Motor neuron (in vitro differentiated cells): ENCODE measurements around the gene VEGFC. TPM values are rescaled to one million over a fixed set of nuclear protein-coding genes. Genes with fewer than 3 reads are reported as not detected.

Experiments used
- ATAC-seq, 8 experiments: fragments of 200-7000 bp; cut with Tn5 transposase; replicated peaks in 6 of 8; 2 replicates each; pipeline ENCODE4 v1.8.0; 2021; ENCODE audit warnings: mild to moderate bottlenecking in 8 of 8, moderate library complexity in 8 of 8
- H3K27ac ChIP-seq, 2 donors: fragments of 250-450 bp; sonication (Bioruptor Pico); 2 replicates each; pipeline ENCODE4 v1.9.0; 2021; ENCODE audit warnings: antibody characterized with exemption in 2 of 2, mild to moderate bottlenecking in 2 of 2, moderate library complexity in 1 of 2
- H3K4me1 ChIP-seq, 2 donors: fragments of 250-450 bp; sonication (Bioruptor Pico); replicated peaks in 1 of 2; 2 replicates each; pipeline ENCODE4 v1.6.1; 2021; ENCODE audit warnings: antibody characterized with exemption in 2 of 2, mild to moderate bottlenecking in 2 of 2, moderate library complexity in 1 of 2
- H3K4me3 ChIP-seq, 5 donors: fragments of 250-450 bp; sonication (Bioruptor Pico); 2 replicates each; pipeline ENCODE4 v1.9.0; 2021; ENCODE audit warnings: antibody characterized with exemption in 5 of 5, mild to moderate bottlenecking in 5 of 5, moderate library complexity in 4 of 5
- WGBS, 10 experiments: fragments of 450-650 bp; shearing (Covaris generic); methylation state at CpG; one replicate each; pipeline ENCODE4 v1.0.0; 2022; 5-methylcytosine and 5-hydroxymethylcytosine counted together
- in situ Hi-C, 9 experiments: fragments of 400-800 bp; cut with MboI; loops; one replicate each; pipeline ENCODE4 v1.15.0; 2021; ENCODE audit warnings: low sequenced_read_pairs in 9 of 9, low pct_unique_long_range_greater_than_20kb in 2 of 9; ENCODE audit not compliant: unreplicated experiment in 9 of 9
- total RNA-seq, 8 experiments: library from RNA; unstranded; fragments of 300-600 nt; gene quantifications; 2 replicates each; pipeline versions ENCODE4 v1.2.3 to v1.2.4, GENCODE V29; 2022

Gene VEGFC
- total RNA-seq, 8 experiments from 2014 or later: 1.6 to 15.5 (median 2.8) TPM

DNA sequence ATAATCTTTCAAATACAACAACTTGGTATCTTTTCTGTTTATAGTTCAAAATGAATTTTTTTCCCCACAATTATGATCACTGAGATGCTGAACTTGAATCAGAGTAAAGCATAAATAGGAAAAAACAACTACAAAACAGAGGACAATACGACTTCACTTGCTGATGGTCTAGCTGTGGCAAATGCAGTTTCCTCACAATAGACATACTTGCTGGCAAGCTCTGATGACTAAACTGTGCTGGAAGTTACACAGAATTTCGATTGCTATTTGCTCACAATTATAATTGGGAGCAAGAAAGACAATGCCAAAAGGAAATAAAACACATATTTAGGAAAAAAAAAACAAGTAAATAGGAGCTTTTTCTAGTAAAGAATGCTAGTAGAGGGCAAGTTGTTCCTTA is 14.7 kb downstream of the VEGFC start:
- Histone ChIP-seq H3K4me3 (no peak overlapping the region), H3K27ac (no peak overlapping the region), H3K4me1 (no peaks in the 10 kb centered on the region)
- ATAC-seq: peak in 4 of 8 experiments; percentile 17 to 55 (median 44)
- in situ Hi-C loops: loop anchor here in 2 of 9 experiments (25.0 kb wide), 3 partner anchors 216 to 391 kb away; no protein-coding TSS in a partner anchor
- WGBS, 10 experiments: 0 to 80% (median 28%) methylated on average over 1 to 2 of the region's 2 CpGs

DNA sequence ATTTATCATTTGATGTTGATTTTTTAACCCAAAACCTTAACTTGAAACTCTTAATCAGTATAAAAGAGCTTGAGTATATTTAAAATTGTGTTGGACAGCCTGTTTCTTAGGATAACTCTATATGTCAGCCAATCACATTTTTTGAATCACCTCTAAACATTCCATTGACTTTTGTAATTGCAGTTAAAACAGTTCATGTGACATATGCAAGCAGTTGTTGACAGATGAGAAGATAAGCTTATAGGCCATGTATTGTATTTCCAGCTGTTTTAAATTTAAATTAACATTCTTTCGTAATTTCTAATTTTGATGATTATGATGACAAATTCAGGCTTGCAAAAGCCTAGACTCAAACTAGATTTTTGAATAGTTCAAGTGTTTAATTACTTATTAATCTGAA is 17.4 kb downstream of the VEGFC start:
- H3K27ac ChIP-seq: no peak overlapping the region
- in situ Hi-C loops: loop anchor here in 2 of 9 experiments (25.0 kb wide), 3 partner anchors 213 to 388 kb away; no protein-coding TSS in a partner anchor
- H3K4me3 ChIP-seq: no peak overlapping the region
- 36 to 100% (median 100%) methylated on average over 1 of the region's 1 CpG; no CpG with 5 or more reads in 1 of the 10 experiments for WGBS, 10 experiments
- H3K4me1 ChIP-seq: no peaks in the 10 kb centered on the region
- no peak for ATAC-seq

DNA sequence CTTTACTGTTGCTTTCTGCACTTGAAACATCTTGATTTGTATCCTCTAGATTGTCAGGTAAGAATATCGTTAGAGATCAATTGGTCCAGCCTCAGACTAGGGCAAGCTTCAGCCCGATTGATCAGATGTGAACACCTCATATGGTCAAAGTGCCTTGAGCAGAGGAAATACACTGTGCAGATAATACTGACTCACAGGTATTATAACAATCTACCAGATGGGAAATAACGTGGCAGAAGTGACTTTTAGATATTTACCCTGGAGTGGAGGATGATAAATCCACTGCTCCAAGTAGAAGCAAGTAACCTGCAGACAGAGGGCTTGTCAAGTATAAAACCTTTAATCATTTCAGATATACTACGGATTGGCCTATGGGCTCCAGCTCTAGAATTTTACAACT is 17.9 kb downstream of the VEGFC start:
- in situ Hi-C loops: loop anchor here in 2 of 9 experiments (25.0 kb wide), 3 partner anchors 213 to 388 kb away; no protein-coding TSS in a partner anchor
- 39 to 93% (median 67%) methylated on average over 1 to 4 of the region's 4 CpGs; no CpG with 5 or more reads in 1 of the 10 experiments for WGBS, 10 experiments
- ATAC-seq: no peak

DNA sequence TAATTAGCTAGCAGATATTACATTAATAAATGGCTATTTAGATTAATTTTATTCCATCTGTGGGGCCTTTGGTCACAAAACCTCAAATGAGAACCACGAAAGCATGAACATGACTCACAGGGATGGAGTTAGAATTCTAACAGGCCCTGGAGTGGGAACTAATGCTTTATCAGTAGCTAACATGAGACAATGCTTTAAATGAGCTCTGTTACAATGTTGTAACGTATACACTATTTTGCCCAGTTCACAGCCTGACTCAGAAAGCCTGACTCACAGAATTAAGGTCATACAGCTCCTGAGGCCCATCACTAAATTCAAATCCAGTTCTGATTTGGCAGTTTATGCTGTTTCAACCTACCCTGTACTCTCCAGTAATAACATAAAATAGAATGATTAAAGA is 23.2 kb downstream of the VEGFC start:
- Histone ChIP-seq H3K4me3 (no peak overlapping the region), H3K27ac (no peak overlapping the region), H3K4me1 (no peaks in the 10 kb centered on the region)
- WGBS, 10 experiments: 30 to 94% (median 71%) methylated on average over 1 to 2 of the region's 2 CpGs; no CpG with 5 or more reads in 2 of the 10 experiments
- in situ Hi-C loops: loop anchor here in 1 of 9 experiments (25.0 kb wide), 1 partner anchor 382 kb away; no protein-coding TSS in a partner anchor
- peak in 7 of 8 experiments; percentile 39 to 99 (median 73) for ATAC-seq

More for the DNA sequence above, 17.9 kb downstream of the VEGFC start:
- Histone ChIP-seq H3K4me1 (no peaks in the 10 kb centered on the region), H3K27ac (no peak overlapping the region), H3K4me3 (no peak overlapping the region)

DNA sequence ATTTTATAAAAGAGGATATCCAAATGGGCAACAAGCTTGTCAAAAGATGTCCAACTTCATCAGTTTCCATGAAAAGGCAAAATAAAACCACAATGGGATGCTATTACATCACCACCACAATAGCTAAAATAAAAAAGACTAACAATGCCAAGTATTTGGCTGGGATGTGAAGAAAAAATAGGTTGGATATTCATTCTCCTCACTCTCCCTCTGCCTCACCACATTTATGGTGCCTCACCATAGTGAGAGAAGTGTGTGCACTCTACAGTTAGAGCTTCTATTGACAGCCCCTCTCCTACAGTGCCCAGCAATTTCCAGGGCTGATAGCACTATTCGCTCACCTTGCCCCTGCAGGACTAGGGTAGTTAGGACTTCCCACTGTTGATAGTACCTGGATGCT is 25.5 kb downstream of the VEGFC start:
- no peak for ATAC-seq
- H3K4me3 ChIP-seq: no peak overlapping the region
- in situ Hi-C loops: loop anchor here in 1 of 9 experiments (25.0 kb wide), 1 partner anchor 380 kb away; no protein-coding TSS in a partner anchor
- no peaks in the 10 kb centered on the region for H3K4me1 ChIP-seq
- H3K27ac ChIP-seq: no peak overlapping the region
- 86% methylated on average over 1 of the region's 1 CpG; no CpG with 5 or more reads in 9 of the 10 experiments for WGBS, 10 experiments

DNA sequence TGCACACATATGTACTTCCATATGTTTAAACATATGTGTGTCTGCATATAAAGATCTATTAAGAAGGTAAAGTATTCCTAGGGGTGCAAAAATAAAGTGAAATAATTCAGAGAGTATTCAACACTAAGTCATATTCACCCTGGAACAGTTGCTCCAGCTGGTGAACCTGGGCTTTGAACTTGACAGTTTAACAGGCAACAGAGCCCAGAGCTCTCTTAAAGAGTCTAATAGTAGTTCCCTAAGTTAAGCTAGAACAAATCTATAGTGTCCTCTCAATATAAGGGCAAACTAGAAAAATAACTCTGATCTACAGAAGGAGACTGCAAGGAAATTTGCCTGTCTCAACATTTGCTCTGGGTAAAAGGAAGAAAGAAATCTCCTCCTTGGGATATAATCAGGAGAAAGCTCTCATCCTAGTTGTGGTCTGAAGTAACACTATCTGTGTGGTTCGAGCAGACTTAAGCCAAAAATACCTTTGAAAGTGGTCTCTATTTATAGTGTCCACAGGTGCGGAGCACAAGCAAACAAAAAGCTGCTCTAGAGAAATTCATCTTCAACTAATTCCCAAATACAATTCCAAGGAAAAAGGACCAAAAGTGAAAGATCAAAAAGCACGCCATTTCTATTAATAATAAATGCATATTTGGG is 29.9 kb downstream of the VEGFC start:
- in situ Hi-C loops: loop anchor here in 1 of 9 experiments (25.0 kb wide), 1 partner anchor 375 kb away; no protein-coding TSS in a partner anchor
- H3K4me1 ChIP-seq: no peaks in the 10 kb centered on the region
- no peak for ATAC-seq

DNA sequence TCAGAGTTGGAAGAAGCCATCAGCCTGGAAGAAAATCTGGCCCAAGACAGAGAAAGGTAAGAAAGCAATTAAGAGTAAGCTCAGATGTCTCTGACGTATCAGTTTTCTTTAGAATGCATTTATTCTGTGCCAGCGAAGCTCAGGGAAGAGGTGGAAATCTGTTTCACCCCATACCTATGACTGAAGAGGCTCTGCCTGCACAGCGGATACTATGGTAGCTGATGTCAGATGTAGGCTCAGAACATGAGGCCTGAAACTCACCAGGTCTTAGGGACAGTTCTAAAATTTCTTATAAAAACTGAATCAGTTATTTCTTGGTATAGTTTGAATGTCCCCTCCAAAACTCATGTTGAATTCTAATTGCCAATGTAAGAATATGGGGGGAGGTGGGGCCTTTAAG is 30.9 kb downstream of the VEGFC start:
- Histone ChIP-seq H3K4me1 (no peaks in the 10 kb centered on the region), H3K4me3 (no peak overlapping the region), H3K27ac (no peak overlapping the region)
- WGBS, 10 experiments: 75 to 97% (median 90%) methylated on average over 1 to 3 of the region's 3 CpGs; no CpG with 5 or more reads in 1 of the 10 experiments
- no peak for ATAC-seq
- in situ Hi-C loops: loop anchor here in 1 of 9 experiments (25.0 kb wide), 1 partner anchor 375 kb away; no protein-coding TSS in a partner anchor

More for the DNA sequence above, 29.9 kb downstream of the VEGFC start:
- no peak overlapping the region for H3K4me3 ChIP-seq
- no peak overlapping the region for H3K27ac ChIP-seq
- WGBS, 10 experiments: 69 to 100% (median 84%) methylated on average over 1 to 3 of the region's 3 CpGs

DNA sequence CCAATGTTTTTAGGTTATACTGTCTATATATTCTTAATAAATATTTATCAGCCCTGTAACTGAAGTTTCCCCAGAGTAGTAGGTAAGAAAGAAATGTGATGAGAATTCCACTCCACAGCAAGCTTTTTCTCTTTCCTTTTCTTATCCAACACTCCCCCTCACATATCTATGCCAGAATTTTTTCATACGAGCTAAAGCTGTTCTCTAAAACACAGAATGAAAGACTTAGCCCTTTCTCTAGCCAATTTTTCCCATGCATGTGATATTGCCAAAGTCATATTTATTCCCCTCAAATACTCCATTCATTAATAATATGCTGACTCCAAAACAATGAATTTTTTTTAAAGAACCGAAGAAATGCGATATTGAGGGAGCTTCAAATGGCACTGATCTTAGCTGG is 32.3 kb downstream of the VEGFC start:
- Histone ChIP-seq H3K4me1 (no peaks in the 10 kb centered on the region), H3K4me3 (no peak overlapping the region), H3K27ac (no peak overlapping the region)
- whole genome bisulfite sequencing, 10 experiments: 0 to 100% (median 100%) methylated on average over 1 to 3 of the region's 3 CpGs; no CpG with 5 or more reads in 3 of the 10 experiments
- in situ Hi-C loops: loop anchor here in 1 of 9 experiments (25.0 kb wide), 1 partner anchor 373 kb away; no protein-coding TSS in a partner anchor
- ATAC-seq: no peak

DNA sequence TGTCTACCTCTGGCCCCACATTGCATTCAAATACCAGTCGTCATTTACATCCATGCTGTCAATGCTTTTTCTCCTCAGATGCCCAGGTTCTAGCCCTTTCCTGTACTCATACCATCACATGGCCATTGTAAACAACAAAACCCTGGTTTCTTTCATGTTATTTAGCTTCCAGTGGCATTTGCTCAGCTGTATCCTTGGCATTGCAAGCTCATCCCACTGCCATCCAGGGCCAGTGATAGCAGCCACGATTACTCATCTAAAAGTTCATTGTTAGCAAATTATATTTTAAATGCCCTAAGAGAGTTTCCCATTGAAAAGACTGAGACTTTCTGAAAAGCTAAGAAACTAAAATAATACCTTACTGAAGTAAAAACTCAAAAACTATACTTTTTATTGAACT is 34.0 kb downstream of the VEGFC start:
- ATAC-seq: no peak
- WGBS, 10 experiments: 57 to 100% (median 91%) methylated on average over 1 to 2 of the region's 2 CpGs; no CpG with 5 or more reads in 2 of the 10 experiments

DNA sequence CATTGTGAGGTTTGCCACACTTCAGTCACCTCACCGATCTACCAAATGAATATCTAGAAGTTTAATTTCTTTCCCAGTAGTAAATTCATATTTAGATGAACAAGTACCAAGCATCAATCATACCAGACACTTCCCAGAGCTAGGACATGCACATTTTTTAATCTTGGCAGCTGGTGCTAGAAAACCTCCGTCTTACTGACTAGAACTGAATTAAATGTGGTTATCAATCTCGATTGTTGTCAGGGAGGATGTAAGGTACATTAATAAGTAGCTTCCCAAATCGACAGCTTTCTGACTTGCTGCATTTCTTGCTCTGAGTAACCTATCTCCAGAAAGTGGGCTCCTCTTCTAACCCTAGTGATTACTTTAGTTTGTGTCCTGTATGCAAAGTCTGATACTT is 34.4 kb downstream of the VEGFC start:
- Histone ChIP-seq H3K27ac (no peak overlapping the region), H3K4me1 (no peaks in the 10 kb centered on the region), H3K4me3 (no peak overlapping the region)
- peak in 6 of 8 experiments; percentile 31 to 91 (median 38) for ATAC-seq
- WGBS, 10 experiments: 62 to 90% (median 71%) methylated on average over 2 to 4 of the region's 4 CpGs; no CpG with 5 or more reads in 3 of the 10 experiments
- in situ Hi-C loops: loop anchor here in 1 of 9 experiments (25.0 kb wide), 1 partner anchor 371 kb away; no protein-coding TSS in a partner anchor

More for the DNA sequence above, 34.0 kb downstream of the VEGFC start:
- no peak overlapping the region for H3K4me3 ChIP-seq
- no peak overlapping the region for H3K27ac ChIP-seq
- in situ Hi-C loops: loop anchor here in 1 of 9 experiments (25.0 kb wide), 1 partner anchor 371 kb away; no protein-coding TSS in a partner anchor
- H3K4me1 ChIP-seq: no peaks in the 10 kb centered on the region

DNA sequence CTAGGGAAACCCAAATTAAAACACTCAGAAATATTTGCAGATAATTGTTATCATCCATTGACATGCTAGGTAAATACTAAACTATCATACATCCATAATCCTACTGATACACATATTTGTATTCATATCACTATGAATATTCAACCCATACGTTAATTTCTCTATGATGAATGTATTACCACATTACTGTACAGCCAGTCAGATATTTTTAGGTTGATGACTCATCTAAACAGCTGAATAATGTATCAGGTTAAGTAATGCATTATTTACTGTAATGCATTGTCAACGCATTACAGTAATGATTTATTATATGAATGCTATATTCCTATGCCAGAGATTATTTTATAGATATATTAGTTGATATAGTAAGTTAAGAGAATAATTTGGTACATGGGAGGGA is 37.1 kb downstream of the VEGFC start:
- WGBS, 10 experiments: 32 to 90% (median 70%) methylated on average over 2 of the region's 2 CpGs; no CpG with 5 or more reads in 3 of the 10 experiments
- ATAC-seq: peak in 6 of 8 experiments; percentile 27 to 72 (median 46)
- Histone ChIP-seq H3K27ac (no peak overlapping the region), H3K4me1 (peaks cover 3% of the 10 kb centered on the region in 2 donors), H3K4me3 (no peak overlapping the region)
- in situ Hi-C loops: loop anchor here in 1 of 9 experiments (25.0 kb wide), 1 partner anchor 368 kb away; no protein-coding TSS in a partner anchor

DNA sequence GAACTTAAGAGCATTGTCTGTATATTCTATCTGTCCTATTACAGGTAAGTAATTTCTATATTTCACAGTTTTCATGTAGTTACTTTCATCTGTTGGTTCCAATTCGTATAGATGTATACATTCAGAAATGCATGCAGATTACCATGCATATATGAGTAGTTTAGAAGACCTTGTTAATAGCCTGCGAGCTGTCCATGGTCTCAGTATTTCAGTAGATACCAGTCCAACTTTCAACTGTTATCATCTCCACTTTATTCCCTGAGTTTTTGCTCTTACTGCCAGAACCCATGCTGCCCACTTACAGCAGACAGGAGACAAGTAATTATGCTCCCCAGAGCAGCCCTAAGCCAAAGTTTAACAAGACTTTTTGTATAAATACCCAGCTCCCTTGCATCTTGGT is 37.7 kb downstream of the VEGFC start:
- H3K4me1 ChIP-seq: peaks cover 3% of the 10 kb centered on the region in 2 donors
- in situ Hi-C loops: loop anchor here in 1 of 9 experiments (25.0 kb wide), 1 partner anchor 368 kb away; no protein-coding TSS in a partner anchor
- H3K4me3 ChIP-seq: no peak overlapping the region
- H3K27ac ChIP-seq: no peak overlapping the region
- ATAC-seq: no peak
- WGBS, 10 experiments: 25 to 100% (median 63%) methylated on average over 1 to 2 of the region's 2 CpGs; no CpG with 5 or more reads in 3 of the 10 experiments

DNA sequence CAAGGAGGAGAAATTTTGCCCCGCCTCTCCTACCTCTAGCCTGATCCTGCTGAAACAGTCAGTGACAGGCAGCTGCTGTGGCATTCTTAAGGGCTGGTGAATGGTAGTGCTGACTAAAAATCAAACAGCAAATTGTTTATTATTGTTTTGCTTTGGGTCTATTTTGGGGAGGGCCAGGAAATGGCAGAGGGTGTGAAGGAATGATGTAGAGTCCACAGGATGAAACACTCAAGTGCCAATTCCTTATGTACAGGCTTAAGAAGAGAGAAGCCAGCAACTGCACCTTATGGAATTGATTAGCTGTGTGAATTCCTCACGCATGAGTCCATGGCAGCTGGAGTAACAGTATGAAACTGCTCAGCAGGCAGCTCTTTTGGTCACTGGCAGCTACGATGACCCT is 39.7 kb downstream of the VEGFC start:
- peaks cover 3% of the 10 kb centered on the region in 2 donors for H3K4me1 ChIP-seq

More for the DNA sequence above, 39.7 kb downstream of the VEGFC start:
- 0 to 86% (median 51%) methylated on average over 1 to 3 of the region's 3 CpGs; no CpG with 5 or more reads in 1 of the 10 experiments for WGBS, 10 experiments
- in situ Hi-C loops: loop anchor here in 1 of 9 experiments (25.0 kb wide), 1 partner anchor 366 kb away; no protein-coding TSS in a partner anchor
- peak; percentile 52 to 97 (median 78) for ATAC-seq
- Histone ChIP-seq H3K4me3 (no peak overlapping the region), H3K27ac (no peak overlapping the region)
